ENCODE measurements around the gene DGKA.

The DGKA gene

DNA sequence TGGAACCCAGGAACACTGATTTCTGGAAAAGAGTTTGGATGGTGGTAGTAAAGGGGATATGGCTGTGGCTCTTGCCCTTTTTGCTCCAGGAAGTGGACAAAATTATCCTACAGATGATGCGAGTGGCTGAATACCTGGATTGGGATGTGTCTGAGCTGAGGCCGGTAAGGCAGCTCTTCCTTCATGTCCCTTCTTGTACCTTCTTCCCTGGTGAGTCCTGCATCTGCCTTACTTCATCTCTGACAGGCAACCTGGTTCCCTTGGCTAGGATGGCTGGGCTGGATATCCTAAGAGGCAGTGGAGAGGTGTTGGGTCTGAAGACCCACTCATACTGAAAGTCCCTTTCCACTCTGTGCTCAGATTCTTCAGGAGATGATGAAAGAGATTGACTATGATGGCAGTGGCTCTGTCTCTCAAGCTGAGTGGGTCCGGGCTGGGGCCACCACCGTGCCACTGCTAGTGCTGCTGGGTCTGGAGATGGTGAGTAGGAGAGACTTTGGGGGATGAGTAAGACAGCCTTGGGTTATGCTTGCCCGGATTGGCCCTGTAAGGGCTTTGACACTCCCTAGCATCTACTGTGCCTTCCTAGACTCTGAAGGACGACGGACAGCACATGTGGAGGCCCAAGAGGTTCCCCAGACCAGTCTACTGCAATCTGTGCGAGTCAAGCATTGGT lies 8.0 kb downstream of the DGKA start:
- H3K9me3 ChIP-seq = no peaks in the 10 kb centered on the region
- no peak overlapping the region for H3K27ac ChIP-seq
- no peak for TF ChIP-seq Cebpa-rat (IDR thresholded peaks at IDR 0.05)
- H4K20me1 ChIP-seq = peaks cover 5% of the 10 kb centered on the region; the same call in 1 of the 2 replicates
- peaks cover 81% of the 10 kb centered on the region for H3K36me3 ChIP-seq
- no peaks in the 10 kb centered on the region for H3K27me3 ChIP-seq
- no peak overlapping the region for H3K4me2 ChIP-seq
- peaks cover 19% of the 10 kb centered on the region for H3K4me1 ChIP-seq
- no peak overlapping the region for H3K4me3 ChIP-seq
- no peak overlapping the region for H3K9ac ChIP-seq

DNA sequence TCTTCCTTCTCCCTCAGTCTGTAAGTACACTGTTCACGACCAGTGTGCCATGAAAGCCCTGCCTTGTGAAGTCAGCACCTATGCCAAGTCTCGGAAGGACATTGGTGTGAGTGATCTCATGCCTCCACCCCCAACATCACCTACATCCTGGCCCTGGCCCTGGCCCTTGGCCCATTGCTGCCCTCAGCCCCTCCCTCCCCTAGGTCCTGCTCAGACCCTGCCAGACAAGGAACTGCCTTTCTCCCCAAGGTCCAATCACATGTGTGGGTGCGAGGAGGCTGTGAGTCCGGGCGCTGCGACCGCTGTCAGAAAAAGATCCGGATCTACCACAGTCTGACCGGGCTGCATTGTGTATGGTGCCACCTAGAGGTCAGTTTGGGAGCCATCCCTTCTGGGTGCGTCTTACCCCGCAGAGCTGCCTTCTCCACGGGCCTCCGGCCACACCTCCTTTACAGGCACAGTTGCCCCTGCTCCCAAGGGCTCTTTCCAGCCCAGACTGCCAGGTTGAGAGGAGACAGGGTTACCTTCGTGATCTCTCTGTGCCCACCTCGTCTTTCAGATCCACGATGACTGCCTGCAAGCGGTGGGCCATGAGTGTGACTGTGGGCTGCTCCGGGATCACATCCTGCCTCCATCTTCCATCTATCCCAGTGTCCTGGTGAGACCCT lies 9.2 kb downstream of the DGKA start:
- no peaks in the 10 kb centered on the region for H3K27me3 ChIP-seq
- H3K36me3 ChIP-seq = peaks cover 93% of the 10 kb centered on the region
- no peak overlapping the region for H3K9ac ChIP-seq
- no peak for TF ChIP-seq Cebpa-rat (IDR thresholded peaks at IDR 0.05)
- H3K4me1 ChIP-seq = peaks cover 10% of the 10 kb centered on the region
- peaks cover 5% of the 10 kb centered on the region; the same call in 1 of the 2 replicates for H4K20me1 ChIP-seq
- H3K4me3 ChIP-seq = no peak overlapping the region
- peak overlapping the region; percentile 1; the same call in 1 of the 2 replicates for H3K27ac ChIP-seq
- H3K9me3 ChIP-seq = no peaks in the 10 kb centered on the region
- peak overlapping the region; percentile 47 for H3K4me2 ChIP-seq

DNA sequence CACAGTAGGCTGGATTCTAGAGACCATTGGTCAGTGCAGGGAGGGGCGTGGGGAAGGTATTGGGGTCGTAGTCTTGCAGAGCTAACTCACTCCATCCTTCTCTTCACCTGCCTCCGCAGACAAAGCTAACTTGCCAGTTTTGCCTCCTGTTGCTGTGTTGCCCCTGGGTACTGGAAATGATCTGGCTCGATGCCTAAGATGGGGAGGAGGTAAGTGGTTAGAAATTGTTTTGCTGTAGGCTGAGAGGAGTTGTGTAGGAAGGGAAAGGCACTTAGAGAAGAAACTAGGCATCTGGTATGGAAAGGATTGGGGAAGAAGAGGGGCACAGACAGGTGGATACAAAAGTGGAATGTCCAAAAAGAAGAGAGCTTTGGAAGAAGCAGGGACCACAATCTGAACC lies 11.1 kb downstream of the DGKA start:
- Histone ChIP-seq H3K4me2 (no peak overlapping the region), H3K36me3 (peaks cover 93% of the 10 kb centered on the region), H3K9me3 (no peaks in the 10 kb centered on the region), H3K27me3 (no peaks in the 10 kb centered on the region), H3K27ac (no peak overlapping the region), H3K4me1 (peaks cover 10% of the 10 kb centered on the region), H3K4me3 (no peak overlapping the region), H4K20me1 (no peaks in the 10 kb centered on the region), H3K9ac (no peak overlapping the region)
- no peak for TF ChIP-seq Cebpa-rat (IDR thresholded peaks at IDR 0.05)

DNA sequence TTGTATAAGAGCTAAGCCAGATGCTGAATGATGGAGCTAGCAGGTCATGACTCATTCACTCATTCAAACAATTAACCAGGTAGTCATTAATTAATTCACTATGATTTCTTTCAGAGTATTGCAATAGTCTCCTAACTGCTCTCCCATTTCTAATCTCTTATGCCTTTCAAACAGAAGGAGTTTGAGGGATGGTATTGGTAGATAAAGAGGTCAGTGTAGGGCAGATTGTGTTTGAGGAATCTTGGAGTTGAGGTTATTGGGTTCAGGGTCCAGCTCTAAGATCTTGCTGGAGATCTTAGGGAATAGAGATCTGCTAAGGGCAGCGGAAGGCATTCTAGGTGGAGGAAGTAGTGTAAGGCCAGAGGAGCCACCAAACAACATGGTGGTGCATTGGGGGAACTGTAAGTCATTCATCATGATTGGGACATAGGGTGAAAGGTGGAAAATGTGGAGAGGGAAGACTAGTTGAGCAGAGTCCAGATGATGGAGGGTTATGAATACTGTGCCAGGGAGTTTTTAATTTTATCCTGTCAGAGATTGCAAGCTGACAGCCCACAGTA lies 11.7 kb downstream of the DGKA start:
- no peak for TF ChIP-seq Cebpa-rat (IDR thresholded peaks at IDR 0.05)
- H3K27me3 ChIP-seq = no peaks in the 10 kb centered on the region
- H3K9me3 ChIP-seq = no peaks in the 10 kb centered on the region
- H3K4me1 ChIP-seq = peaks cover 10% of the 10 kb centered on the region
- no peak overlapping the region for H3K4me2 ChIP-seq
- H3K9ac ChIP-seq = no peak overlapping the region
- H3K27ac ChIP-seq = no peak overlapping the region
- H4K20me1 ChIP-seq = no peaks in the 10 kb centered on the region
- H3K4me3 ChIP-seq = no peak overlapping the region
- peaks cover 91% of the 10 kb centered on the region for H3K36me3 ChIP-seq

DNA sequence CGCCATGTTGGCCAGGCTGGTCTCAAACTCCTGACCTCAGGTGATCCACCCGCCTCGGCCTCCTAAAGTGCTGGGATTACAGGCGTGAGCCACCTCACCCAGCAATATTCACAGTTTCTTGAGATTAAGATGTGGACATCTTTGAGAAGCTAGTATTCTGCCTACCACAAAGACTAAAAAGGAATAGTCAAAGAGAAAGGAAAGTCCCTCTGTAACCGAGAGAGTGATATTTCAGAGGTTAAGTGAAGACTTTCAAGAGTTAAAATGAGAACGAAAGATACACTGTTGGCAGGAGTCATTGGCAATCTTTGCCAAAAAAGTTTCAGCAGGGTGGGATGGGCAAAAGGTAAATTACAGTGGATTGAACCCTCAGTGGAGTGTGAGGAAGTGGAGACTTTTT lies 15.6 kb downstream of the DGKA start:
- no peak for TF ChIP-seq Cebpa-rat (IDR thresholded peaks at IDR 0.05)
- Histone ChIP-seq H3K27me3 (no peaks in the 10 kb centered on the region), H3K4me3 (no peak overlapping the region), H3K9me3 (no peaks in the 10 kb centered on the region), H3K4me2 (no peak overlapping the region), H3K9ac (no peak overlapping the region), H4K20me1 (no peaks in the 10 kb centered on the region), H3K27ac (no peak overlapping the region), H3K4me1 (no peaks in the 10 kb centered on the region), H3K36me3 (peaks cover 86% of the 10 kb centered on the region)

DNA sequence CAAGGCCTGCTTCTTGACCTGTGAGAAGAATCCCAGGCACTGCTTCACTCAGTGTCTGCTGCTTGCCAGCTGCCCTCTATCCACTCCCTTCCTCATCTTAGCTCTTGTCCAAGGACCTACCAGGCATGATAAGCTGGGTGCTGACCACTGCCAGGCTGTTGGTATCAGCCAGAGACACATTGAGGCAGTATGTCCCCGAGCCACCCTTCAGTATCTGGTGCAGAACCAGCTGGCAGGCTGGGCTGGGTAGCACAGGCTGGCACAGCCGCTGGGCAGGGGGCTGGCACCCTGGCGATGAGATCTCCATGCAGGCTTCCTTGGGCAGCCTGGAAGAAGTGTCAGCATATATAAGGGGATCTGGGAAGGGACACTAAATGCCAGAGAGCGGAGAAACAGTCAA lies 24.4 kb downstream of the DGKA start:
- Histone ChIP-seq H3K4me3 (no peak overlapping the region), H3K4me2 (no peak overlapping the region), H3K4me1 (no peaks in the 10 kb centered on the region), H4K20me1 (no peaks in the 10 kb centered on the region), H3K9me3 (no peaks in the 10 kb centered on the region), H3K9ac (no peak overlapping the region), H3K27ac (no peak overlapping the region), H3K27me3 (no peaks in the 10 kb centered on the region), H3K36me3 (peaks cover 40% of the 10 kb centered on the region)
- no peak for TF ChIP-seq Cebpa-rat (IDR thresholded peaks at IDR 0.05)

DNA sequence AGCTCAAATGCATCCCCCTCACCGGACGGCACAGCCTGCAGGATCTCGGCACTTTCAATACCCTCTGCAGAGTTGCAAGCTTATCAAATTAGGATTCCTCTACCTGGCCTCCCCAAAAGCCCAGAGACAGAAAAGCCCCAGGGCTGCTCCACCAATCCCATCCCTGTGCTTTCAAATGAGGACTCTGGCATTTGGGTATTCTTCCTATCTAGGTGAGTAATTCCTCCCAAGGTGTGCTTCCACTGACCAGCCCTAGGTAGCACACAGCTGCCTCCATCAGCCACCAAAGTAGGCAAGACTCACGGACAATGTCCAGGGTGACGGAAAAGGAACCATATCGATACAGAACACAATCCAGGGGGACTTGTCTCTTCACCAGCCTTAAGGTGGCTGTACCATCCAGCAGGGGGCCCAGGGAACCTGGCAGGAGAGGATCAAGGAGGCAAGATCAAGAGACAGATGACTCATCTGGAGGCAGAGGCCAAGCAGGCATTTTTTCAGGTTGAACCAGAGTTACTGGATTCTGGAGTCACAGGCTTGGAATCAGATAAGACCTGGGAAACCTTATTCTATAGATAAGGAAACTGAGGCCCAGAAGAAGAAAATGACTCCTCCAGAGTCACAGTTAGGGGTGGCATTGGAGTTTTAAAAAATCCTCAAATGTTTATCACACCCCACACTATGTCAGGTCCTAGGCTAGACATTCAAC lies 25.0 kb downstream of the DGKA start:
- TF ChIP-seq Cebpa-rat (IDR thresholded peaks at IDR 0.05) = no peak
- Histone ChIP-seq H3K27ac (no peak overlapping the region), H3K9me3 (no peaks in the 10 kb centered on the region), H3K9ac (no peak overlapping the region), H3K36me3 (peaks cover 35% of the 10 kb centered on the region), H3K4me2 (no peak overlapping the region), H4K20me1 (no peaks in the 10 kb centered on the region), H3K4me1 (no peaks in the 10 kb centered on the region), H3K4me3 (no peak overlapping the region), H3K27me3 (no peaks in the 10 kb centered on the region)

DNA sequence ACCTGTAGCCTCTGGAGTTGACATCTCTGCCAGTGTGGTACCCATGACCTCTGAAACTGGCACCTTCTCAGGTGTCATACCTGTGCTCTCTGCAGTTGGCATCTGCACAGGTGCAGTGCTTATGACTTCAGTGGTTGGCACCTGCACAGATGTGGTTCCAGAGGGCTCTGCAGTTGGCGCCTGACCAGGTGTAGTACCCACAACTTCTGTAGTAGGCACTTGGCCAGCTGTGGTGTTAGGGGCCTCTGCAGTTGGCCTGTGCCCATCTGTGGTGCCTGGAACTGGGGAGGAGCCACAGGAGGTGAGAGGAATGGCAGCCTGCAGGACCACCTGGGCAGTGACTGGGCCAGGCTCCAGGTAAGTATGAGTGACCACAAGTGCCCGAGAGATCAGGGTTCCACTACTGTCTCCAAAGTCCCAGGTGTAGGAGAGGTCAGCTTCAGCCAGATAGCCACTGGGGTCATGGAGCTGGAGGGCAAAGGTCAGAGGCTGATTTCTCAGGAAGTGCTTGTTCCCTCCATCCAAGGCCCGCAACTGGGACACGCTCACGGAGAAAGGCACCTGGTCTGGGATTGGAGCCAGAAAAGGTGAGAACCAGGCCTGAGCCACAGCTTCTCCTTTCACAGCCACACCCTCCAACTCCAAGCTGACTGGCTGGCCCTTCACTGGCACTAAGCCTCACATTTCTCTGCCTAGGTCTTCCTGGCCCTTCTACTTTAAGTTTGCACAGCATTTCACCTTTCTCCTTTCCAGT lies 26.3 kb downstream of the DGKA start:
- H3K27me3 ChIP-seq = no peaks in the 10 kb centered on the region
- TF ChIP-seq Cebpa-rat (IDR thresholded peaks at IDR 0.05) = no peak
- H3K9ac ChIP-seq = no peak overlapping the region
- peaks cover 21% of the 10 kb centered on the region for H3K36me3 ChIP-seq
- no peaks in the 10 kb centered on the region for H4K20me1 ChIP-seq
- no peak overlapping the region for H3K4me3 ChIP-seq
- H3K27ac ChIP-seq = no peak overlapping the region
- H3K9me3 ChIP-seq = no peaks in the 10 kb centered on the region
- no peaks in the 10 kb centered on the region for H3K4me1 ChIP-seq
- H3K4me2 ChIP-seq = no peak overlapping the region

DNA sequence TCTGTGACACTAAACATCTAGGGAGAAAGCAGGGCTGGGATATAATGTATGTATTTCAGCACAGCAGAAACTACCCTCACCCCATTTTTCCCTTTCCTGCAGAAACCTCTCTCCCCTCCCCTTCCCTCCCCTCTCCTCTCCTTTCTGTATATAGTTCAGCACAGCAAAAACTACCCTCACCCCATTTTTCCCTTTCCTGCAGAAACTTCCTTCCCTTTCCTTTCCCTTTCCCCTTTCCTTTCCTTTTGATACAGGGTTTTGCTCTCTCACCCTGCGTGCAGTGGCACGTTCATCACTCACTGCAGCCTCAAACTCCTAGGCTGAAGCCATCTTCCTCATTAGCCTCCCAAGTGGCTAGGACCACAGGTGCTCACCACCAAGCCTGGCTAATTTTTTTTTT lies 32.8 kb downstream of the DGKA start:
- Histone ChIP-seq H3K4me2 (no peak overlapping the region), H3K4me1 (peaks cover 30% of the 10 kb centered on the region), H3K4me3 (no peak overlapping the region), H3K27ac (no peak overlapping the region), H4K20me1 (no peaks in the 10 kb centered on the region), H3K9me3 (no peaks in the 10 kb centered on the region), H3K9ac (no peak overlapping the region), H3K36me3 (peaks cover 7% of the 10 kb centered on the region), H3K27me3 (no peaks in the 10 kb centered on the region)
- no peak for TF ChIP-seq Cebpa-rat (IDR thresholded peaks at IDR 0.05)

Measured in BLaER1 (cell line).